Measurements from ENCODE around the gene ABCE1. TPM values are rescaled to one million over a fixed set of nuclear protein-coding genes. Genes with fewer than 3 reads are reported as not detected.

ABCE1 gene
- total and polyA plus RNA-seq, 2 of the 8 experiments (the other 6 are each of a cell fraction or from before 2014, with no cell fraction given) = 43.7 to 126 TPM

DNA sequence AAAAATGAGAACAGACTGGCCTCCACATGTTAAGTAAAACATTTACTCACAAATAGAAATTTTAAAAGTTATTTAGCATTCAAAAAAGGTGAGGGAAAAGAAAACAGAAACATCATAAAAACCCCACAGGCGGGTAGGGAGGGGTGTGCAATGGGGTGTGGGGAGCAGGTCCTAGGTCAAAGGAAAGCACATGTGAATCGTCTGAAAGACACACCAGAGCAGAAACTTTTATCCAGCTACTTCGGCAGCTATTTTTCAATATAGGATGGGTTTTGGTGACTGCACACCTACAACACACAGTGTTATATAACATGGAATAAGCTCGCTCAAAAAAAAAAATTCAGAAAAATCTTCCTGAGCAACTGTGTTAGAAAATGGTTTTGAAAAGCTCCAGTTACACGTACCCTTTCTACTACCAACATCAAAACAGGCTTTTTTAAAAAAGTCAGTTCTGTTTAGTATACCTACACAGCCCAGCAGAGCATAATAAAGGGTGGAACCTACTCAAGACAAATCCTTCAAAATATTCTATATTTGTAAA, 80.7 kb downstream of the ABCE1 start (continued):
- TF ChIP-seq, protein P1, sequence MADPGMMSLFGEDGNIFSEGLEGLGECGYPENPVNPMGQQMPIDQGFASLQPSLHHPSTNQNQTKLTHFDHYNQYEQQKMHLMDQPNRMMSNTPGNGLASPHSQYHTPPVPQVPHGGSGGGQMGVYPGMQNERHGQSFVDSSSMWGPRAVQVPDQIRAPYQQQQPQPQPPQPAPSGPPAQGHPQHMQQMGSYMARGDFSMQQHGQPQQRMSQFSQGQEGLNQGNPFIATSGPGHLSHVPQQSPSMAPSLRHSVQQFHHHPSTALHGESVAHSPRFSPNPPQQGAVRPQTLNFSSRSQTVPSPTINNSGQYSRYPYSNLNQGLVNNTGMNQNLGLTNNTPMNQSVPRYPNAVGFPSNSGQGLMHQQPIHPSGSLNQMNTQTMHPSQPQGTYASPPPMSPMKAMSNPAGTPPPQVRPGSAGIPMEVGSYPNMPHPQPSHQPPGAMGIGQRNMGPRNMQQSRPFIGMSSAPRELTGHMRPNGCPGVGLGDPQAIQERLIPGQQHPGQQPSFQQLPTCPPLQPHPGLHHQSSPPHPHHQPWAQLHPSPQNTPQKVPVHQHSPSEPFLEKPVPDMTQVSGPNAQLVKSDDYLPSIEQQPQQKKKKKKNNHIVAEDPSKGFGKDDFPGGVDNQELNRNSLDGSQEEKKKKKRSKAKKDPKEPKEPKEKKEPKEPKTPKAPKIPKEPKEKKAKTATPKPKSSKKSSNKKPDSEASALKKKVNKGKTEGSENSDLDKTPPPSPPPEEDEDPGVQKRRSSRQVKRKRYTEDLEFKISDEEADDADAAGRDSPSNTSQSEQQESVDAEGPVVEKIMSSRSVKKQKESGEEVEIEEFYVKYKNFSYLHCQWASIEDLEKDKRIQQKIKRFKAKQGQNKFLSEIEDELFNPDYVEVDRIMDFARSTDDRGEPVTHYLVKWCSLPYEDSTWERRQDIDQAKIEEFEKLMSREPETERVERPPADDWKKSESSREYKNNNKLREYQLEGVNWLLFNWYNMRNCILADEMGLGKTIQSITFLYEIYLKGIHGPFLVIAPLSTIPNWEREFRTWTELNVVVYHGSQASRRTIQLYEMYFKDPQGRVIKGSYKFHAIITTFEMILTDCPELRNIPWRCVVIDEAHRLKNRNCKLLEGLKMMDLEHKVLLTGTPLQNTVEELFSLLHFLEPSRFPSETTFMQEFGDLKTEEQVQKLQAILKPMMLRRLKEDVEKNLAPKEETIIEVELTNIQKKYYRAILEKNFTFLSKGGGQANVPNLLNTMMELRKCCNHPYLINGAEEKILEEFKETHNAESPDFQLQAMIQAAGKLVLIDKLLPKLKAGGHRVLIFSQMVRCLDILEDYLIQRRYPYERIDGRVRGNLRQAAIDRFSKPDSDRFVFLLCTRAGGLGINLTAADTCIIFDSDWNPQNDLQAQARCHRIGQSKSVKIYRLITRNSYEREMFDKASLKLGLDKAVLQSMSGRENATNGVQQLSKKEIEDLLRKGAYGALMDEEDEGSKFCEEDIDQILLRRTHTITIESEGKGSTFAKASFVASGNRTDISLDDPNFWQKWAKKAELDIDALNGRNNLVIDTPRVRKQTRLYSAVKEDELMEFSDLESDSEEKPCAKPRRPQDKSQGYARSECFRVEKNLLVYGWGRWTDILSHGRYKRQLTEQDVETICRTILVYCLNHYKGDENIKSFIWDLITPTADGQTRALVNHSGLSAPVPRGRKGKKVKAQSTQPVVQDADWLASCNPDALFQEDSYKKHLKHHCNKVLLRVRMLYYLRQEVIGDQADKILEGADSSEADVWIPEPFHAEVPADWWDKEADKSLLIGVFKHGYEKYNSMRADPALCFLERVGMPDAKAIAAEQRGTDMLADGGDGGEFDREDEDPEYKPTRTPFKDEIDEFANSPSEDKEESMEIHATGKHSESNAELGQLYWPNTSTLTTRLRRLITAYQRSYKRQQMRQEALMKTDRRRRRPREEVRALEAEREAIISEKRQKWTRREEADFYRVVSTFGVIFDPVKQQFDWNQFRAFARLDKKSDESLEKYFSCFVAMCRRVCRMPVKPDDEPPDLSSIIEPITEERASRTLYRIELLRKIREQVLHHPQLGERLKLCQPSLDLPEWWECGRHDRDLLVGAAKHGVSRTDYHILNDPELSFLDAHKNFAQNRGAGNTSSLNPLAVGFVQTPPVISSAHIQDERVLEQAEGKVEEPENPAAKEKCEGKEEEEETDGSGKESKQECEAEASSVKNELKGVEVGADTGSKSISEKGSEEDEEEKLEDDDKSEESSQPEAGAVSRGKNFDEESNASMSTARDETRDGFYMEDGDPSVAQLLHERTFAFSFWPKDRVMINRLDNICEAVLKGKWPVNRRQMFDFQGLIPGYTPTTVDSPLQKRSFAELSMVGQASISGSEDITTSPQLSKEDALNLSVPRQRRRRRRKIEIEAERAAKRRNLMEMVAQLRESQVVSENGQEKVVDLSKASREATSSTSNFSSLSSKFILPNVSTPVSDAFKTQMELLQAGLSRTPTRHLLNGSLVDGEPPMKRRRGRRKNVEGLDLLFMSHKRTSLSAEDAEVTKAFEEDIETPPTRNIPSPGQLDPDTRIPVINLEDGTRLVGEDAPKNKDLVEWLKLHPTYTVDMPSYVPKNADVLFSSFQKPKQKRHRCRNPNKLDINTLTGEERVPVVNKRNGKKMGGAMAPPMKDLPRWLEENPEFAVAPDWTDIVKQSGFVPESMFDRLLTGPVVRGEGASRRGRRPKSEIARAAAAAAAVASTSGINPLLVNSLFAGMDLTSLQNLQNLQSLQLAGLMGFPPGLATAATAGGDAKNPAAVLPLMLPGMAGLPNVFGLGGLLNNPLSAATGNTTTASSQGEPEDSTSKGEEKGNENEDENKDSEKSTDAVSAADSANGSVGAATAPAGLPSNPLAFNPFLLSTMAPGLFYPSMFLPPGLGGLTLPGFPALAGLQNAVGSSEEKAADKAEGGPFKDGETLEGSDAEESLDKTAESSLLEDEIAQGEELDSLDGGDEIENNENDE (IDR thresholded peaks at IDR 0.05; ENCODE audit: insufficient replicate concordance, low read length) = no peak
- TF ChIP-seq YY1 (IDR thresholded peaks at IDR 0.05; ENCODE audit: low read depth, low read length) (no peak), GABPA (IDR thresholded peaks at IDR 0.05; ENCODE audit: borderline replicate concordance, insufficient read depth, low read length) (no peak), SP2 (IDR thresholded peaks at IDR 0.05; ENCODE audit: low read length) (no peak), NRF1 (IDR thresholded peaks at IDR 0.05; ENCODE audit: low read depth, low read length) (no peak), CTBP2 (IDR thresholded peaks at IDR 0.05; ENCODE audit: borderline replicate concordance, insufficient read depth, insufficient read length, low read length) (no peak), SUZ12 (IDR thresholded peaks at IDR 0.05; ENCODE audit: low read length) (no peak), RXRA (IDR thresholded peaks at IDR 0.05; ENCODE audit: insufficient read depth, low read depth, low read length) (no peak), CREB1 (IDR thresholded peaks at IDR 0.05) (no peak), TAF7 (optimal IDR thresholded peaks at IDR 0.05; ENCODE audit: borderline replicate concordance, low read depth, low read length) (no peak)
